NT2/D1 (cell line): ENCODE results near the gene LYPD3.

Source experiments
- DNase-seq: peaks from one replicate; pipeline ENCODE4 v3.0.0-alpha.2; 2011; ENCODE audit warnings: low read depth, low spot score
- H3K27me3 ChIP-seq: 2 replicates; pipeline ENCODE4 v1.6.0; 2011; ENCODE audit warnings: mild to moderate bottlenecking; ENCODE audit not compliant: insufficient read length, insufficient read depth
- H3K36me3 ChIP-seq: 2 replicates; pipeline ENCODE4 v1.6.1; 2011; ENCODE audit warnings: mild to moderate bottlenecking, low read length, mixed read lengths; ENCODE audit not compliant: insufficient read depth, insufficient read length
- H3K4me1 ChIP-seq: 2 replicates; pipeline ENCODE4 v1.5.1; 2011; ENCODE audit not compliant: insufficient read depth, insufficient read length
- H3K4me3 ChIP-seq: 2 replicates; pipeline ENCODE4 v1.5.1; 2011; ENCODE audit warnings: low read depth; ENCODE audit not compliant: insufficient read length
- H3K9ac ChIP-seq: 2 replicates; pipeline ENCODE4 v1.6.0; 2011; ENCODE audit warnings: low read depth; ENCODE audit not compliant: insufficient read length
- H3K9me3 ChIP-seq: 2 replicates; pipeline ENCODE4 v1.5.1; 2011; ENCODE audit warnings: mild to moderate bottlenecking, low read length; ENCODE audit not compliant: insufficient read depth
- SUZ12 ChIP-seq: IDR thresholded peaks from 2 replicates; pipeline ENCODE4 v1.6.1; 2011; ENCODE audit not compliant: insufficient read length, insufficient read depth; ENCODE audit errors: extremely low read depth
- YY1 ChIP-seq: IDR thresholded peaks from 2 replicates; pipeline ENCODE4 v1.6.1; 2011; ENCODE audit not compliant: insufficient read length, insufficient read depth
- ZNF274 ChIP-seq: IDR thresholded peaks from 2 replicates; pipeline ENCODE4 v1.6.1; 2011; ENCODE audit warnings: mild to moderate bottlenecking, low read depth, low read length

Gene LYPD3

DNA sequence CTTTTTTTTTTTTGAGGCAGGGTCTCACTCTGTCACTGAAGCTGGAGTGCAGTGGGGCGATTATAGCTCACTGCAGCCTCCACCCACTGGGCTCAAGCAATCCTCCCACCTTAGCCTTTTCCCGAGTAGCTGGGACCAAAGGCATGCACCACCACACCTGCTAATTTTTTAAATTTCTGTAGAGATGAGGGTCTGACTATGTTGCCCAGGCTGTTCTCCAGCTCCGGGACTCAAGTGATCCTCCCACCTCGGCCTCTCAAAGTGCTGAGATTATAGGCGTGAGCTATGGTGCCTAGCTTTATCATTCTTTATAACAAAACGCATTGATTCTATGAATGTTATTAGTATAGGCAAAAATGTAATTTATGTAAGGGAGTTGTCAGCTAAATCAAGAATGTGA is 17.9 kb upstream of the LYPD3 start:
- TF ChIP-seq SUZ12: no peak
- no peak for TF ChIP-seq YY1
- no peak for TF ChIP-seq ZNF274
- Histone ChIP-seq H3K4me1 (no peaks in the 10 kb centered on the region), H3K36me3 (no peaks in the 10 kb centered on the region), H3K9me3 (no peaks in the 10 kb centered on the region), H3K9ac (no peak overlapping the region), H3K27me3 (no peaks in the 10 kb centered on the region), H3K4me3 (no peak overlapping the region)
- no peak for DNase-seq

DNA sequence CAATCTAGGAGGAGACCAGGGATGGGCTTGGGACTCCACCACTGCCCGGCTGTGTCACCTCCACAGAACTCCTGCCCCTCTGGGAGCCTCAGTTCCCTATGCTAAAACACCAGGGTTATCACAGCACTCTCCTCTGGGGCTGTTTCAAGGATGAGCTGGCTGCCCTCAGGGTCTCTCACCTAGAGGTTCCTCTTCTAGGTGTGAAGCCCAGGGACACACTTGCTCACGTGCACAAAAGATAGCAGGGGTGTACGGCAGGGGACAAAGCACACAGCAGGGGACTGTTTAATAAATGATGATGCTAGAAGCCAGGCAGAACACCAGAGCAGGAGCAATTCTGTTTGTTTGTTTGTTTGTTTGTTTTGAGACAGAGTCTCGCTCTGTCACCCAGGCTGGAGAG is 16.8 kb upstream of the LYPD3 start:
- no peak for DNase-seq
- no peaks in the 10 kb centered on the region for H3K27me3 ChIP-seq
- H3K9ac ChIP-seq: no peak overlapping the region

DNA sequence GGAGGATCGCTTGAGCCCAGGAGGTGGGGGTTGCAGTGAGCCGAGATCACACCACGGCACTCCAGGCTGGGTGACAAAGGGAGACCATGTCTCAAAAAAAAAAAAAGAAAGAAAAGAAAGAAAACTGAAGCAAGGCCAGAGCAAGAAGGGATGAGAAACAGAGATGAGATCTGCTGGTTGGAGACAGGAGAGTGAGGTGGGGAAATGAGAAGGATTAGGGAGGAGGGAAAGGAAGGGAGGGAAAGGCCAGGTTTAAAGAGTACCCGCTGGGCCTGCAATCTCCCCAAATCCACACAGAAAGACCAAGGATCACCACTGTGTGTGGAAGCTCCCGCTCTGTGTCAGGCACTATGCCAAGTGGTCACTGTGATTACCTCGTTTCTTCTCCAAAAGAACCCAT is 16.3 kb upstream of the LYPD3 start:
- no peaks in the 10 kb centered on the region for H3K9me3 ChIP-seq
- H3K4me1 ChIP-seq: no peaks in the 10 kb centered on the region
- no peaks in the 10 kb centered on the region for H3K27me3 ChIP-seq
- H3K4me3 ChIP-seq: no peak overlapping the region
- TF ChIP-seq ZNF274 (no peak), YY1 (no peak), SUZ12 (no peak)
- no peak for DNase-seq
- H3K36me3 ChIP-seq: no peaks in the 10 kb centered on the region
- no peak overlapping the region for H3K9ac ChIP-seq

More for the DNA sequence above, 16.8 kb upstream of the LYPD3 start:
- Histone ChIP-seq H3K36me3 (no peaks in the 10 kb centered on the region), H3K9me3 (no peaks in the 10 kb centered on the region), H3K4me1 (no peaks in the 10 kb centered on the region), H3K4me3 (no peak overlapping the region)
- TF ChIP-seq ZNF274 (no peak), SUZ12 (no peak), YY1 (no peak)

DNA sequence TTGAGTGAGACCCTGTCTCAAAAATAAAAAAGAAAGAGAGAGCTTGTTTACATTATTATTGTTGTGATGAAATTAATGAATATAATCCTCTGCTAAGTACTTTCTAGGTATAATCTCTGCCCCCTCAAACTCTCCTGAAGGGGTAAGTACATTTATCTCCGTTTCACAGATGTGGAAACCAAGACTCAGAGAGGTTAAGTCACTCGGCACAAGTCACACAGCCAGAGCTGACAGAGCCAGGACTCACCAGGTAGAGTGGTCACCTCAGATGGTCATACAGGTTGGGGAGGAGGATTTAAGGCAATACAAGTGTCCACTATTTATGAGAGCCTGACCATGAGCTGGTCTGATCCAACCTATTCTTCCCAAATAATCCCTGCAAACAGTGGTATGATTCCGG is 15.2 kb upstream of the LYPD3 start:
- no peak overlapping the region for H3K9ac ChIP-seq
- DNase-seq: no peak
- no peak overlapping the region for H3K4me3 ChIP-seq
- no peaks in the 10 kb centered on the region for H3K36me3 ChIP-seq
- TF ChIP-seq ZNF274 (no peak), YY1 (no peak), SUZ12 (no peak)
- H3K4me1 ChIP-seq: no peaks in the 10 kb centered on the region
- H3K27me3 ChIP-seq: no peaks in the 10 kb centered on the region
- H3K9me3 ChIP-seq: no peaks in the 10 kb centered on the region

DNA sequence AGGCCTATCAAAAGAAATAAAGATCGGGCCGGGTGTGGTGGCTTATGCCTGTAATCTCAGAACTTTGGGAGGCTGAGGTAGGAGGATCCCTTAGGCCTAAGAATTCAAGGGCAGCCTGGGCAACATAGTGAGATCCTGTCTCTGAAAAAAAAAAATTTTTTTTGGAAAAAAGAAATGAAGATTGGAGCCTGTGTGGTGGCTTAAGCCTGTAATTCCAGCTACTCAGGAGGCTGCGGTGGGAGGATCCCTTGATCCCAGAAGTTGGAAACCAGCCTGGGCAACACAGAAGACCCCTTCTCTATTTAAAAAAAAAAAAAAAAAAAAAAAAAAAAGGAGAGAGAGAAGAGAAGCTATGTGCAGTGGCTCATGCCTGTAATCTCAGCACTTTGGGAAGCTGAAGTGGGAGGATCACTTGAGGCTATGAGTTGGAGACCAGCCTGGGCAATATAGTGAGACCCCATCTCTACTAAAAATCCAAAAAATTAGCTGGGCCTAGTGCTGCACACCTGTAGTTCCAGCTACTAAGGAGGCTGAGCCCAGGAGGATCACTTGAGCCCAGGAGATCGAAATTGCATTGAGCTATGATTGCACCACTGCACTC is 14.7 kb upstream of the LYPD3 start:
- no peak for DNase-seq
- H3K4me1 ChIP-seq: no peaks in the 10 kb centered on the region

DNA sequence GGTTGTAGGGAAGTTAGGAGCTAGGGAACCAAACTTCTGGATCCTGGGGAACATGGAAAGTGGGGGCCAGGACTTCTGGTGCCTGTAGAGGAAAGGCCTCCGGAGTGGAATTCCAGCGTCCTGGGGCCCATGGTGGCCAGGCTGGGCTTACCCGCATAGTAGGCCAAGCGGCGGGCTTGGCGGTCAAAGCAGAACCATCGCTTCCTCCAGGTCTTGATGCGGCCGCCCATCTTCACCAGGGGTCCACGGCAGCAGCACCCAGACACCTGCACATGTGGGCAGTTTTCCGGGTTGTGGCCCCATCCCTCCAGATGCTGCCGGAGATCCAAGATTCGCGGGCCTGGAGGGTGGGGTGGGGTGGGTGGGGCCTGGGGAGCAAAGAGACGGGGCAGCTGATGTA is 13.8 kb upstream of the LYPD3 start:
- TF ChIP-seq SUZ12 (no peak), ZNF274 (no peak), YY1 (no peak)
- DNase-seq: no peak
- Histone ChIP-seq H3K36me3 (no peaks in the 10 kb centered on the region), H3K4me1 (no peaks in the 10 kb centered on the region), H3K9me3 (no peaks in the 10 kb centered on the region), H3K9ac (no peak overlapping the region), H3K4me3 (no peak overlapping the region), H3K27me3 (peaks cover 7% of the 10 kb centered on the region)

More for the DNA sequence above, 14.7 kb upstream of the LYPD3 start:
- H3K9ac ChIP-seq: no peak overlapping the region
- H3K36me3 ChIP-seq: no peaks in the 10 kb centered on the region
- H3K9me3 ChIP-seq: no peaks in the 10 kb centered on the region
- no peak for TF ChIP-seq ZNF274
- TF ChIP-seq SUZ12: no peak
- no peak for TF ChIP-seq YY1
- no peaks in the 10 kb centered on the region for H3K27me3 ChIP-seq
- H3K4me3 ChIP-seq: no peak overlapping the region

DNA sequence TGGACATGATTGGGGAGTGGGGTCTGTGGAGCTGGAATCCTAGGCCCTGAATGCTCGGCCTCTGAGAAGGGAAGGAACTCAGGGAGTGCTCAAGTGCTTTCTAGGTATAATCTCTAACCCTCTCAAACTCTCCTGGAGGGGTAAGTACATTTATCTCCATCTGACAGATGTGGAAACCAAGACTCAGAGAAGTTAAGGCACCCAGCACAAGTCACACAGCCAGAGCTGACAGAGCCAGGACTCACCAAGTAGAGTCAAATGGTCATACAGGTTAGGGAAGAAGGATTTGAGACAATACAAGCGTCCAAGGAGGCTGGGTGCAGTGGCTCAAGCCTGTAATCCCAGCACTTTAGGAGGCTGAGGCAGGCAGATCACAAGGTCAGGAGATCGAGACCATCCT is 12.9 kb upstream of the LYPD3 start:
- Histone ChIP-seq H3K4me3 (no peak overlapping the region), H3K4me1 (no peaks in the 10 kb centered on the region), H3K36me3 (no peaks in the 10 kb centered on the region), H3K9me3 (no peaks in the 10 kb centered on the region), H3K9ac (no peak overlapping the region), H3K27me3 (peaks cover 9% of the 10 kb centered on the region)
- DNase-seq: no peak
- TF ChIP-seq ZNF274 (no peak), SUZ12 (no peak)
